ENCODE results near the gene PHF13.
"Not testable (repeated sequence)": the region's sequence is repeated elsewhere in the genome, so short reads cannot be mapped to it uniquely, and the experiment has no call there.

PHF13 gene

GRCh38 chr1:6593810-6594209 lies 19.7 kb upstream of the PHF13 start:
- TF ChIP-seq Cebpa-rat (IDR thresholded peaks at IDR 0.05), result no peak
- no peak overlapping the region for H3K4me3 ChIP-seq
- peaks cover 56% of the 10 kb centered on the region for H3K4me1 ChIP-seq
- H3K4me2 ChIP-seq, result no peak overlapping the region
- H3K9ac ChIP-seq, result no peak overlapping the region
- peaks cover 92% of the 10 kb centered on the region for H3K36me3 ChIP-seq
- no peaks in the 10 kb centered on the region for H3K9me3 ChIP-seq
- no peaks in the 10 kb centered on the region for H3K27me3 ChIP-seq
- peaks cover 100% of the 10 kb centered on the region for H4K20me1 ChIP-seq
- no peak overlapping the region for H3K27ac ChIP-seq

- Histone ChIP-seq H4K20me1 (peaks cover 100% of the 10 kb centered on the region), H3K4me1 (peaks cover 56% of the 10 kb centered on the region), H3K27ac (no peak overlapping the region), H3K4me2 (no peak overlapping the region), H3K9me3 (no peaks in the 10 kb centered on the region), H3K4me3 (no peak overlapping the region), H3K9ac (no peak overlapping the region), H3K36me3 (peaks cover 85% of the 10 kb centered on the region), H3K27me3 (no peaks in the 10 kb centered on the region)
- TF ChIP-seq Cebpa-rat (IDR thresholded peaks at IDR 0.05), result no peak
Observed at GRCh38 chr1:6594977-6595740, 18.4 kb upstream of the PHF13 start.

GRCh38 chr1:6596351-6596750 lies 17.2 kb upstream of the PHF13 start:
- peaks cover 80% of the 10 kb centered on the region for H3K36me3 ChIP-seq
- H3K4me1 ChIP-seq, result peaks cover 52% of the 10 kb centered on the region
- H3K4me2 ChIP-seq, result no peak overlapping the region
- TF ChIP-seq Cebpa-rat (IDR thresholded peaks at IDR 0.05), result no peak
- H3K27me3 ChIP-seq, result no peaks in the 10 kb centered on the region
- H3K9ac ChIP-seq, result 0 out of 2 replicates have a peak overlapping the region, but pooled peaks have one; percentile 15
- no peaks in the 10 kb centered on the region for H3K9me3 ChIP-seq
- peaks cover 100% of the 10 kb centered on the region for H4K20me1 ChIP-seq
- H3K4me3 ChIP-seq, result no peak overlapping the region
- no peak overlapping the region for H3K27ac ChIP-seq

- no peaks in the 10 kb centered on the region for H3K27me3 ChIP-seq
- 0 out of 2 replicates have a peak overlapping the region, but pooled peaks have one; percentile 15 for H3K9ac ChIP-seq
- no peaks in the 10 kb centered on the region for H3K9me3 ChIP-seq
- peaks cover 100% of the 10 kb centered on the region for H4K20me1 ChIP-seq
- H3K27ac ChIP-seq, result no peak overlapping the region
- H3K4me2 ChIP-seq, result no peak overlapping the region
- no peak overlapping the region for H3K4me3 ChIP-seq
- peaks cover 73% of the 10 kb centered on the region for H3K36me3 ChIP-seq
- H3K4me1 ChIP-seq, result peaks cover 44% of the 10 kb centered on the region
- no peak for TF ChIP-seq Cebpa-rat (IDR thresholded peaks at IDR 0.05)
Observed at GRCh38 chr1:6596886-6597776, 16.4 kb upstream of the PHF13 start.

- no peaks in the 10 kb centered on the region for H3K27me3 ChIP-seq
- 0 out of 2 replicates have a peak overlapping the region, but pooled peaks have one; percentile 15 for H3K9ac ChIP-seq
- no peak overlapping the region for H3K4me3 ChIP-seq
- no peaks in the 10 kb centered on the region for H3K9me3 ChIP-seq
- no peak for TF ChIP-seq Cebpa-rat (IDR thresholded peaks at IDR 0.05)
- peaks cover 37% of the 10 kb centered on the region for H3K4me1 ChIP-seq
- H3K4me2 ChIP-seq, result no peak overlapping the region
- peaks cover 94% of the 10 kb centered on the region for H4K20me1 ChIP-seq
- peaks cover 66% of the 10 kb centered on the region for H3K36me3 ChIP-seq
- H3K27ac ChIP-seq, result no peak overlapping the region
Observed at GRCh38 chr1:6597777-6598131, 15.8 kb upstream of the PHF13 start.

GRCh38 chr1:6599141-6599975 lies 14.2 kb upstream of the PHF13 start:
- H3K4me2 ChIP-seq, result peak overlapping the region; percentile 91
- H3K36me3 ChIP-seq, result peaks cover 50% of the 10 kb centered on the region
- no peak for TF ChIP-seq Cebpa-rat (IDR thresholded peaks at IDR 0.05)
- no peaks in the 10 kb centered on the region for H3K27me3 ChIP-seq
- peaks cover 78% of the 10 kb centered on the region for H4K20me1 ChIP-seq
- peak overlapping the region; percentile 77 for H3K4me3 ChIP-seq
- H3K27ac ChIP-seq, result peak overlapping the region; percentile 41
- H3K9me3 ChIP-seq, result no peaks in the 10 kb centered on the region
- H3K9ac ChIP-seq, result peak overlapping the region; percentile 84
- H3K4me1 ChIP-seq, result peaks cover 43% of the 10 kb centered on the region

- not testable (repeated sequence) for H3K27ac ChIP-seq, H3K27me3 ChIP-seq, H3K9me3 ChIP-seq
- Histone ChIP-seq H3K4me1 (peaks cover 43% of the 10 kb centered on the region), H3K36me3 (peaks cover 44% of the 10 kb centered on the region), H3K4me2 (peak overlapping the region; percentile 91), H4K20me1 (peaks cover 72% of the 10 kb centered on the region), H3K4me3 (peak overlapping the region; percentile 77), H3K9ac (peak overlapping the region; percentile 84)
Observed at GRCh38 chr1:6599991-6600390, 13.5 kb upstream of the PHF13 start.

- H3K4me1 ChIP-seq, result peaks cover 43% of the 10 kb centered on the region
- peak overlapping the region; percentile 84 for H3K9ac ChIP-seq
- peak overlapping the region; percentile 82 for H3K27ac ChIP-seq
- peaks cover 67% of the 10 kb centered on the region for H4K20me1 ChIP-seq
- H3K27me3 ChIP-seq, result no peaks in the 10 kb centered on the region
- peak overlapping the region; percentile 77 for H3K4me3 ChIP-seq
- TF ChIP-seq Cebpa-rat (IDR thresholded peaks at IDR 0.05), result no peak
- no peaks in the 10 kb centered on the region for H3K9me3 ChIP-seq
- H3K4me2 ChIP-seq, result peak overlapping the region; percentile 91
- H3K36me3 ChIP-seq, result peaks cover 39% of the 10 kb centered on the region
Observed at GRCh38 chr1:6600410-6601048, 13.0 kb upstream of the PHF13 start.
